Measurements from ENCODE around the gene MYRF.

Gene MYRF

DNA sequence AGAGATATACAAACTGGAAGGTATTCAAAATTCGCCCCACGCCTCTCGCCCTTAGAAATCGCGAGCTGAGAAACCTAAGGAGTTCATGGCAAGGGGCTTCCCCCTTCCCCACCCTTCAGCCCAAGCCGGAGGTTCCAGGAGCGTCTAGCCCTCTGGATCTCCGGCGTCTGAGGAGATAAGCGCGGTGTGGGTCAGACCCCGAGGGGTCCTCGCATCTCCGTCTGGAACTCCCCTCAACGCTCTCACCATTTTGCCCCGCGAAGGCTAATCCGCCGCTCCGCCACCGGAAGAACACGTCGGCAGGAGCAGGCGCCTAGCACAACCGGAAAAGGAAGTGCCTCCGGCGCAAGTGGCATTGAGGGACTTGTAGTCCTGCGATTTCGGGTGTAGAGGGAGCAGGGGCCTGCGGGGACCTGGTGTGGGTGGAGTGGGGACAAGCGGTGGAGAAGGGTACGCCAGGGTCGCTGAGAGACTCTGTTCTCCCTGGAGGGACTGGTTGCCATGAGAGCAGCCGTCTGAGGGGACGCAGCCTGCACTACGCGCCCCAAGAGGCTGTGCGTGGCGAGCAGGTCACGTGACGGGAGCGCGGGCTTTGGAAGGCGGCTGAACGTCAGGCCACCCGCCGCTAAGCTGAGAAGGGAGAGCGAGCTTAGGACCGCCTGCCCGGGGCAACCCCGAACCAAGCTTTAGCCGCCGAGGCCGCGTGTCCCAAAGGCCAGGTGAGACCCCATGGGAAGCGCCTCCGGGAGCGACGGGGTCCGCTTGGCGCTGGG lies 40.1 kb downstream of the MYRF start, which contains the start of the genes FEN1 and TMEM258 (continued):
- no peak for TF ChIP-seq ZSCAN5A (tag by site-specific recombination; IDR thresholded peaks at IDR 0.05)
- TF ChIP-seq, protein P1, sequence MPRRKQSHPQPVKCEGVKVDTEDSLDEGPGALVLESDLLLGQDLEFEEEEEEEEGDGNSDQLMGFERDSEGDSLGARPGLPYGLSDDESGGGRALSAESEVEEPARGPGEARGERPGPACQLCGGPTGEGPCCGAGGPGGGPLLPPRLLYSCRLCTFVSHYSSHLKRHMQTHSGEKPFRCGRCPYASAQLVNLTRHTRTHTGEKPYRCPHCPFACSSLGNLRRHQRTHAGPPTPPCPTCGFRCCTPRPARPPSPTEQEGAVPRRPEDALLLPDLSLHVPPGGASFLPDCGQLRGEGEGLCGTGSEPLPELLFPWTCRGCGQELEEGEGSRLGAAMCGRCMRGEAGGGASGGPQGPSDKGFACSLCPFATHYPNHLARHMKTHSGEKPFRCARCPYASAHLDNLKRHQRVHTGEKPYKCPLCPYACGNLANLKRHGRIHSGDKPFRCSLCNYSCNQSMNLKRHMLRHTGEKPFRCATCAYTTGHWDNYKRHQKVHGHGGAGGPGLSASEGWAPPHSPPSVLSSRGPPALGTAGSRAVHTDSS (tag by site-specific recombination; IDR thresholded peaks at IDR 0.05) = no peak
- no peak for TF ChIP-seq ZNF561 (tag by site-specific recombination; IDR thresholded peaks at IDR 0.05; ENCODE audit: borderline replicate concordance)
- TF ChIP-seq KLF17 (tag by site-specific recombination; IDR thresholded peaks at IDR 0.05) = peak; percentile 68; the same call in 1 of the 2 replicates
- peak; percentile 87 for TF ChIP-seq ZNF518A (tag by site-specific recombination; conservative IDR thresholded peaks at IDR 0.05; ENCODE audit: low read depth)
- TF ChIP-seq YY1 (tag by site-specific recombination; IDR thresholded peaks at IDR 0.05) = 0 out of 2 replicates have a peak, but pooled peaks have one; percentile 58
- no peak for TF ChIP-seq ZNF426 (tag by site-specific recombination; IDR thresholded peaks at IDR 0.05)
- TF ChIP-seq, protein P2, sequence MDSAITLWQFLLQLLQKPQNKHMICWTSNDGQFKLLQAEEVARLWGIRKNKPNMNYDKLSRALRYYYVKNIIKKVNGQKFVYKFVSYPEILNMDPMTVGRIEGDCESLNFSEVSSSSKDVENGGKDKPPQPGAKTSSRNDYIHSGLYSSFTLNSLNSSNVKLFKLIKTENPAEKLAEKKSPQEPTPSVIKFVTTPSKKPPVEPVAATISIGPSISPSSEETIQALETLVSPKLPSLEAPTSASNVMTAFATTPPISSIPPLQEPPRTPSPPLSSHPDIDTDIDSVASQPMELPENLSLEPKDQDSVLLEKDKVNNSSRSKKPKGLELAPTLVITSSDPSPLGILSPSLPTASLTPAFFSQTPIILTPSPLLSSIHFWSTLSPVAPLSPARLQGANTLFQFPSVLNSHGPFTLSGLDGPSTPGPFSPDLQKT (IDR thresholded peaks at IDR 0.05; ENCODE audit: borderline replicate concordance, low read depth, low read length) = peak; percentile 73; the same call in 1 of the 2 replicates
- TF ChIP-seq ZNF558 (tag by site-specific recombination; IDR thresholded peaks at IDR 0.05) = no peak
- peak; percentile 29; the same call in 1 of the 2 replicates for TF ChIP-seq ZBTB10 (tag by site-specific recombination; IDR thresholded peaks at IDR 0.05)
- peak; percentile 62 for TF ChIP-seq YY2 (tag by site-specific recombination; IDR thresholded peaks at IDR 0.05)
- no peak for TF ChIP-seq ZNF140 (tag by site-specific recombination; IDR thresholded peaks at IDR 0.05)
- no peak for TF ChIP-seq ZNF664 (tag by site-specific recombination; IDR thresholded peaks at IDR 0.05)
- TF ChIP-seq ZNF571 (tag by site-specific recombination; IDR thresholded peaks at IDR 0.05) = no peak
- no peak for TF ChIP-seq ZNF202 (tag by site-specific recombination; IDR thresholded peaks at IDR 0.05; ENCODE audit: borderline replicate concordance)
- TF ChIP-seq ZNF777 (tag by site-specific recombination; IDR thresholded peaks at IDR 0.05; ENCODE audit: borderline replicate concordance) = peak; percentile 22; the same call in 1 of the 2 replicates
- no peak for TF ChIP-seq GFI1B (tag by site-specific recombination; IDR thresholded peaks at IDR 0.05)
- no peak for TF ChIP-seq ZNF292 (tag by site-specific recombination; IDR thresholded peaks at IDR 0.05; ENCODE audit: borderline replicate concordance, low read depth)
- TF ChIP-seq ZNF266 (tag by site-specific recombination; IDR thresholded peaks at IDR 0.05; ENCODE audit: low read depth) = no peak
